ENCODE results near the gene HOTAIR.

Gene HOTAIR

DNA sequence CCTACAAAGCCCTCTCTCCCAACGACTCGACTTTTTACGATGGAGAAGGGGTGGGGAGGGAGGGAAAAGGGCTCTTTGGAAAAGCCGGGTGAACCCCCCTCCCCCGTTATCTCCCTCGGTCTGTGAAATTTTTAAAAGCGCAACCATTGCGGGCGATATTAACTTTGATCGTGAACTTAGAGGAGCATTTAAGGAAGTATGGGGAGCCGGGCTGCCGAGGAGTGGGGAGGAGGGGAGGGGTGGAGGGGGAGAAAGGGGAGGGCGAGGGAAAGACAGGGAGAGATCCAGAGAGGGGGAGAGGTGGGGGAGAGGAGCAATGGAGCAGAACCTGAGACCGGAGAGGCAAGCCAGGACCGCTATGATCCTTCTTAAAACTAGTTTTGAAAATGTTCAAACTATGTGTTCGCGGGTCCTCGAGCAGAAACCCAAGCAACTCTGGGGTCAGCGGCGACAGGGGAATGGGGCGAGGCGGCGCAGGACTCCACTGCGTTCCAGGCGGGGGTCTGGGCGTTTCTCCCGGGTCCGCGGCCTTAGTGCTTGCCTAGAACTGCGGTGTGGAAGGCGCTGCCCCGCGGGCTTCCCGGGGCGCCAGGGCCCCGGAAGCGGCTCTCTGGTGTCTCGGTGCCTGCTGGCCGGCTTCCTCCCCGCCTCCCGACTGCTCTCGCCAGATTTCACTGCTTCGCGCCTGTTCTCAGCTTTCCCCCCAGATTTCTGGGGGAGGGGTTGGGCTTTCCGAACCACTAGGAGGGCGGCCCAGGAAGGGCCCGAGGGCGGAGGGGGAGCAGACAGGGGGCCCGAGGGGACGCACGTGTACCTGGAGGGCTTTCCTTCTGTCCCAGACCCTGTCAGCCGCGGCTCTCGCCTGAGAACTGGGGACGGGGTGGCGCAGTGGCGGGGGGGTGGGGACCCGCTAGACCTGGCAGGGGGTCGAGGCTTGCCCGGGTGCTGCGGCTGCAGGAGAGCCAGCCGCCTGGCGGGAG lies at the start of gene HOTAIR:
Gene HOTAIR (minus strand): TSS at position 871 of the 980 bp plus-strand sequence.
- no peak for FAIRE-seq
- DNase-seq (ENCODE audit: low spot score), result peak; percentile 19

DNA sequence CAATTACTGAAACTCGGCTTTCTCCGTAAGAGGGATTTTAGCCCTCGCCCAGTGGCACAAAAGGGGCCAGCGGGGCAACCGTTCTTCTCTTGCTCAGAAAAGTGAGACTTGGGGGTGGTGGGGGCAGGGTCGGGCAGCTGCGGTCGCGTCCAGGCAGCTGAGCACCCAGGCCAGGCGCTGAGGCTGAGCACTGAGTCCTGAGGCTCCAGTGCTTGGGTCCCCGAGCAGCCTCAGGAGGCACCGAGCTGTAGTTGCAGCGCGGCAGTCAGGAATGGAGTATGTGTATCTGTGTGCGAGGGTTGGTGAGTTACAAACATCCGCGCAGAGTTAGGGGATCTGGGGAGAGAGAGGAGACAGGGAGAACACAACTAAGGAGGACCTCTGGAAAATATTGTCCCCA lies 49.4 kb upstream of the HOTAIR start:
- FAIRE-seq (no peak), DNase-seq (ENCODE audit: low spot score) (no peak)

DNA sequence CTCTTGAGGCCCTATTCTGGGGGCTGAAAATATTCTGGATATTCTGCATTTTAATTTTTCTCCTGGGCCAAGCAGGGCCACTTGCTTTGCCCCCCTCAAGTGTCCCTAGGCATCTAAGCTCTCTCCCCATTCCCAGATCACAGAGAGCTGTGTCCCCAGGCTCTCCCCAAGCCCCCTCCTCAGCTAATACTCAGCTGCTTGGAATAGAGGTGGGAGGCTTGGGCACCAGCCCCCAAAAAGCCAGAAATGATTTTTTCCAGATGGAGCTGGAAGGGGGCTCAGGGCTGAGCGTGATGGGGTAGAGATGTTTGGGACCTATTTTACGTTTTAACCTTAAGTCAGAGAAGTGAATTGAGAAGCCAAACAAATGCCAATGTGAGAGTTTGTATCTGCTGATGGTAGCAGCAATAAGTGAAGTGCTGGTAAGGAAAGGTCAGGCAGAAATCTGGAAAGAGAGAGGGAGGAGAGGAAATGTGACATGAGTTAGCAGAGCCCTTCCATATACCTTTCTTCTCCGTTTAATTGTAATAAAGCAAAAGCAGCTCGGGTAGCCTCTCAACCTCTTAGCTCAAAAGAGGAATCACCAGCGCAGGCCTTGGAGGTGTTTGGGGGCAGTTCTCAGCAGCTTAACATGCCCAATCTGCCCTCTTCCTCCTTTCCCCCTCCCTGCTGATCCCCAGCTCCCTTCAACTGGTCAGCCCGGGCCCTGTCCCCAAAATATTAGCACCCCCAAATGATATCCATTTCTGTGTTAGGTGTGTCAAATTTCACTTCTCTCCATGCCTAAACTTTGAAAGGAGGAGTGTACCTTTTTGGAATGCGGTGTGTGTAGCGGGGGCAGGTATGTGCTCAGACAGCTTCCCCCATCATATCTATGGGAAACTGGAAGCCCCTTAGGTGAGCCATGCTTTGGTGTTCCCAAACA lies 48.5 kb upstream of the HOTAIR start:
- FAIRE-seq, result no peak
- DNase-seq (ENCODE audit: low spot score), result no peak

DNA sequence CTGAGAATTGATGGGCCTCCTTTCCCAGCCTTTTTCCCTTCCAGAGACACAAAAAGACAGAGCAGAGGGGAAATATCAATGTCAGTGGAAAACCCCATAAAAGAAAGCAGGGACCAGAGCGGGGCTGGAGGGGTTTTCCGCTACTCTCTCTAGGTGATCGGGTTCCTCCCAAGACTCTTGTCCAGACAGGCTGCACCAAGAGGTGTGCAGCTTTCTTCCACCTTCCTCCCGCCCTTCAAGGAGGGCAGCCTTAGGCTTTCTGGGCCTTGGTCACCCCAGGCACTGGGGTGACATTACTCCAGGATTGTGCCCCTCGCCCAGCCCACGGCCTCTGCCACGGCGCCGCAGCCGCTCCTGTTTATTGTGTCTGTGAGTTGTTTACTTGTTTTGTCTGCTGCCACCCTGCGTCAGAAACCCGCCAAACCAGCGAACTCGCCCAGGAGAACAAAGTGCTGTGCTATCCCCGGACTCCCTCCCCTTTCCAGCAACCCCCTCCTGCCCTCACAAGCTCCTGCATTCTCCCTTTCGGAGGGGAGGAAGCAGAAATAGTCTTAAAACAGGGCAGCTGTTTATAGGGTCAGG lies 46.8 kb upstream of the HOTAIR start:
- DNase-seq (ENCODE audit: low spot score), result no peak
- no peak for FAIRE-seq

DNA sequence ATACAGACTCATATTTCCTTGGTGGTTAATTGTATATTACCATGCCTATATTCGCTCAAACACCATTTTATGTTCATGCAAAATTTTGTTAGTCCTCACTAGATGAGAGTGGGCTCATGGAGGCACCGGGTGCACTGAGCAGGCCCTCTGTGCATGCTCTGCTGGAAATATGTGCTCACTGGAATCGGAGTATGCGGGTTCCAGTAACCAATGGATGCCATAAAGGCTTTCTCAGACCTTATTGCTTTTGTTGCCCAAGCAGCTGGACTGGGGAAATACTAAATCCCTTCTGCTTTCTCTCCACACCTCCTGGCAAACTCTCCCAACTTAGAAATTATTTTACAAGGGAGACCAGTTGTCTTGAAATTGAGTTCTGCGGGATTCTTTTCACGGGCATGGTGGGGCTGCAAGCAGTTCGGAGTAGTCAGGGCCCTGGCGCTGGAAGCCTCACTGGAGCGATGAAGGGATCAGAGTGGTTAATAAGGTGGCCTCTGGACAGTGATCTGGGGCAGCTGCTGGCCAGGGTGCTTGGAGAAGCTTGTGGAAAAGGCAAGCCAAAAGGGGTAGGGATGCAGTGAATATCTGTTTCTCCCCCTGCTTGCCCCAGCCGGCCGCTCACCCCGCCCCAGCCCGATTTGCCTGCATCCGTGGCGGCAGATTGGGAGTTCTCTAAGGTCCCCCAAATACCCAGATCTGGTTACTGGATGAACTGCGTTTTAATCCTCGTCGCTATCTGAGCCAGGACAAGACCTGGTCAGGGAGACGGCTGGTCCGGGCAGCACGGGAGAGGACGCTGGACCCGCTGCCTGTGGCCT lies 46.0 kb upstream of the HOTAIR start:
- no peak for FAIRE-seq
- no peak for DNase-seq (ENCODE audit: low spot score)

DNA sequence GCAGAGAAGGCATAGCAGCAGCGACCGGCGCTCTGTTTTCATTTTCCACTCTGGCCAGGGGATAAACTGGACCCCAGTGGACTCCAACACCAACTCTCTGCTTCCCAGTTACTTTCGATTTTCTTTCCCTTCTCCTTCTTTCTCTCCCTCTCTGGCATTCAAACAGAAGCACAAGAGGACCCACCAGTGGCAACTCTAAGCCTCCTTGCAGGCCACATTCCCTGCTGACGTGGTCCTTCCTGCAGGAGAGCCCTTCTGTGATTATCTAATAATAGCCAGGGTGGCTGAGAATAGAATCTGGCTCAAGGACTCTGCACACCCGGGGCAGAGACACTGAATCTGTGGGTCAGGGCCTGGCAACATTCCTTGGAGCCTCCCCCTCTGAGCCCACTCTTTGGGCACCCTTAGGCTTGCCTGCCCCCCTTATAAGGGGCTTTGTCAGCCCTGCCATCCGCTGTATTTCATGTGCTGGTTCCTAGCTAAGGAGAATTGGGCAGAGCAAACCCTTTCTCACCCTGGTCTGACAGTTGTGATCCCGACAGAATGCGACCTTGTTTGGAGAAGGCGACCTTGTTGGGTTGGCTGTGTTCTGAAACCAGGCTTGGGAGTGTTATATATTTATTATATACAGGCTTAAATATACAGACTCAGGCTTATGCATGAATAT lies 45.3 kb upstream of the HOTAIR start:
- DNase-seq (ENCODE audit: low spot score) (peak; percentile 20), FAIRE-seq (no peak)

DNA sequence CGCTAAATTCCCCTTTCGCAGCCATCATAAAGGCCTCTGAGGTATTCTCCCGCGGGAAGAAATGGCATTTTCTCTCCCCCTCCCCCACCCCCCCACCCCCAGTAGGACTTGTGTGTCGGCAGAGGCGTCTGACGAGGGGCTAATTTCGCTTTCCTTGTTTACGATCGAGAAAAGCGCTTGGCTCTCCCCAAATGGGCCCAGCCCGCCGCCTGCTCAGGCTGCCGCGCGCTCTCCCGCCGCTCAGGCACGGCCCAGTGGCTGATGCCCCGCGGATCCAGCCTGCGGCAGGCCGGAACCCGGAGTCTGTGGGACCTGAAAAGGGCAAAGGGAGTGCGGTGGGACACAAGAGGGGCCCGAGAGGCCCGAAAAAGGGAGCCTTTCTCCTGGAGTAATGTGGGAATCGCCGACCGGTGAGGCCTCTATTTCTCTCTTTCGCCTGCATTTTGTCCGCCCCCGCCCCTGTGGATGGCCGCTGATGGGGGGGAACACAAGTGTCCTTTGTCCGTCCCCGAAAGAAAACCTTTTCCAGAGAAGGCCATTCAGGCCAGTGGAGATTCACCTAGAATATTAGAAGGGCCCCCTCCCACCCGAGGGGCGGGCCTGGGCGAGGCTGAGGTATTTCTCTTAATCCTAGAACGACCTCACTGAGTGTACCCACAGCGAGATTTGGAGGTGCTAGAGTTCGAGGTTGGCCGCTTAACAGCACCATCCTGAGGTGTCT lies 44.5 kb upstream of the HOTAIR start:
- FAIRE-seq (no peak), DNase-seq (ENCODE audit: low spot score) (no peak)

DNA sequence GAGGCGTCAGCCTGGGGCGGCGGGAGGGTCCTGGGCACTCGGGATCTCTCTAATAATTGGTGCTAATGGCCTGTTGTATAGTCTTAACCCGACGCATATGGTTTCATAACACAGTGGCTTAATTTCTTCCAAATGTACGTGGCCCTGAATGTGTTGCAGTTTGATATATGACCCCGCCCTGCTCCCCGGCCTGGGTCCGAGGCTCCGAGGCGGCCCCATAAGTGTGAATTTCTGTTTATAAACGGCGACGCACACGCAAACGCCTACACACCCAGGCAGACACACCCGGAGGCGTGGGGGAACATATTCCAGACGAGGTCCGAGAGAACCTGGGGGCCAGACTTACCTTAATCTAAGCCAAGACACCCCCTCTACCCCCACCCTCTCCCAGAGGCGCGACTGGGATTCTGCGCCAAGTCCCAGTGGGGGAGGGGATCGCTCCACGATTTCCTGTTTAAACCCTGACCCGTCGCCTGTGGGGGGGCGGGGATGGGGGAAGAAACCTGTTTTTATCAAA lies 43.8 kb upstream of the HOTAIR start:
- DNase-seq (ENCODE audit: low spot score) (peak; percentile 37), FAIRE-seq (no peak)

DNA sequence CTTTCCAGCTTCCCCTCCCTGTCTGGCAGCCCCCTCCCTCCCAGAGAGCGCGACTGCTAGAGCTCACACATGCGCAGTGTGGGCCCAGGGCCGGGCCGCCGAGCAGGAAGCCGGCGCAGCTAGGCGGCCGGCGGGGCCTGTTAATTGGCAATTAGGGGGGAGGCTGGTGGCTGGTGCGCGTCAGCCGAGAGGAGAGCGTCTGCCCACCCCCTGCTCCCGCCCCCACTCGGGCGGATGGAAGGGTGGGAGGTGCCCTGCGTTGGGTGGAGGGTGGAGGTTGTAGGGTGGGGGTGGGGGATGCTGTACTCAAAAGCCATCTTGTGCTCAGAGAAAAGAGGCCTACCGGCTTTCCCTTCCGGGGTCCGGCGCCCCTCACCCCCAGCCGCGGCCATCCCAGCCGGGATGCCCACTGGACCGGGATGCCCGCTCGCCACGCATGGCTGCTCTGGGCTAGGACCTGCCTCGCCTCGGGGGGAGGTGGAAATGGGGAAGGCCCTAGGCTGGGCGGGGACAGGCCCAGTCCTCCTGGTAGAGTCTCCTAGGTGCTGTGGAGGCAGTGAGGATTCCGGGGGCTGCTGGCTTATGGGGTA lies 43.2 kb upstream of the HOTAIR start:
- DNase-seq (ENCODE audit: low spot score) (peak; percentile 84), FAIRE-seq (peak; percentile 16)

DNA sequence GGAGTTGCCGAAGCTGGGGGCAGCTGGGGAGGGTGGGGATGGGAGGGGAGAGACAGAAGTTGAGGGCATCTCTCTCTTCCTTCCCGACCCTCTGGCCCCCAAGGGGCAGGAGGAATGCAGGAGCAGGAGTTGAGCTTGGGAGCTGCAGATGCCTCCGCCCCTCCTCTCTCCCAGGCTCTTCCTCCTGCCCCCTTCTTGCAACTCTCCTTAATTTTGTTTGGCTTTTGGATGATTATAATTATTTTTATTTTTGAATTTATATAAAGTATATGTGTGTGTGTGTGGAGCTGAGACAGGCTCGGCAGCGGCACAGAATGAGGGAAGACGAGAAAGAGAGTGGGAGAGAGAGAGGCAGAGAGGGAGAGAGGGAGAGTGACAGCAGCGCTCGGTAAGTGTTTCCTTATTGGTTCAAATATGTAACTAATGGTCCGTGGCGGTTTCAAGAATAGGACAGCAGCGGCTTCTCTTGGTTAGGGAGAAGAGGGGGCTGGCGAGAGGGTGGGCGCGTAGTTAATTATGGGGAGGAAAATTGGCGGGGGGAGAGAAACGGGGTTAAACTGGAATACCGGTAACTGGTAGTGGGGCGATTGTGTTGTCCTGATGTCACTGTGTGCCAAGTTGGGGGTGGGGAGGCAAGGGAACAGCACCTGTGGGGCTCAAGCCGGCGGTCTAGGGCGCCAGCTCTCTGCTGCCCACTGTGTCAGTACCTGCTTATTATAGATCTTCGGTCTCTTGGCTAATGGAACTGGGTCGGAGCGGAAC lies 42.5 kb upstream of the HOTAIR start:
- peak; percentile 50 for DNase-seq (ENCODE audit: low spot score)
- FAIRE-seq, result no peak

DNA sequence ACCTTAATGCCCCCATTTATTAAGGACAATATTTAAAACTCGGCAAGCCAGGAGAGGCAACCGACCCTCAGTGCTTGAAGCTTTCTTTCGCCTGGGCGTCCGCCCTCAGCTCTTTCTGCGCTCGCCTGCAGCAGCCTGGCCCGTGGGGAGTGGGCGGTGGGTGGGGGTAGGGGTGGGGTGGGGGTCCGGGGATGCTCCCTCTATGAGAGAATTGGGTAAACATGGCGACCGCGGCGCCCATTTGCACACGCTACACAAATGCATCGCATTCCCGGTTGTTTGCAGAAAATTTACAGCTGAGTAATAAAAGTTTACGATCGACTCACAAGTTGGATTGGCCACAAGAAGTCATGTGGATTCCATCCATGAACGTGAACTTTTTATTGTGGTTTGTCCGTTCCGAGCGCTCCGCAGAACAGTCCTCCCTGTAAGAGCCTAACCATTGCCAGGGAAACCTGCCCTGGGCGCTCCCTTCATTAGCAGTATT lies 41.8 kb upstream of the HOTAIR start:
- FAIRE-seq (peak; percentile 70), DNase-seq (ENCODE audit: low spot score) (peak; percentile 68)

DNA sequence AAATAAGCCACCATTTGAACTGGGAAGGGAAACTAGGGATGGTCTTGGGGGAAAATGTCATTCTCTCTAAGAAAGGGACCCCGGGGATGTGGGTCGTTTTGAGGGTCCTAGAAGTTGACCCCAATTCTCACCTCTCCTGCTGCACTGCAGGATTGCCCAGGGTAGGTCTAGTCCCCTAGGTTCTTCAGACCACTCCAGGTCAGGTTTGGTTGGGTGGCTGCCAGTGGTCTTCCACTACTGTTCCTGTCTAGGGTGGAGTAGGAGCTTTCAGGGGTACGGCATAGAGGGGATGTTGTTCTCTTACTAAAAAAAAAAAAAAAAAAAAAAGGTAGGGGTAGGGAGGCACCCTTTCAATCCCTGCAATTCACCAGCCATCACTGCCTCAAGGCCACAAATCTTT lies 41.3 kb upstream of the HOTAIR start:
- FAIRE-seq (no peak), DNase-seq (ENCODE audit: low spot score) (no peak)

DNA sequence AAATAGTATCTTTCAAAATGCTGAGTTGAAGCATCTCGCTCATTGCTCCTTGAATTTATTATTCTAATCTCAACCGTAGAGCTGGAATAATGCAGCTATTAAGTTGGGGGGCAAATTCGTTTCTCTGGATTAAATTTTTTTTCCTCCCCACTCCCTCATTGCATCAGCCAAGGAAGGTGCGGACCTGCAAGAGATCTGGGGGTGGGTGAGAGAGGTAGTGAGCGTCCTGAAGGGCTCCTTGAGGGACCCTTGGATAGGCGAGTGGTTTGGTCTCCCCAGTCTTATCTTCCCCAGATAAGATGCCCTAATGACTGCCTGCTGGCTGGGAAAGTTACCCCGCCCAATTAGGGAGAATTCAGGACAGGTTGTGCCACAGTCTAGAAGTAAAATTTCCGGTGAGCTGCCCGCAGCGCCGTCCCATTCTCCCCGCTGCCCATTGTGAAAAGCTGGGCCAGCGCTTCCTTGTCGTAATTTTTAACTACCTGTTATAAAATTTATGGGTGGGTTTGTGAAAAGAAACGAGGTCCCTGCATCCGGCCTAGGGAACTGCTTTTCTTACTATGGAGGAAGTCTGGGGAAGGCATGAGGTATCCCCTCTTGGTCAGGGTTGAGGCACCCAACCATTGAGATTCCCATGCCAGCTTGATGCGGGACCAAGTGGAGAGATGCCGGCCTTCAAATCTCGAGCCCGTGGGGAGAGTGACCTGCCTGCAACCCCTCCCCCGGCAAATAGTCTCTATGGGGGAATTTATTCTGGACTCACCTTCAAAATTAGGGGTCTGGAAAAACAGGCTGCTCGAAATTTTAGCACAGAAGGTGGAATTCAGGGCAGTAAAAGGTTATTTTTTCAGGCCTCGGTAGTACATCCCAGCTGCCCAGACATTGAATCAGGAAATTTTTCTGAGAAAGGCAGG lies 40.5 kb upstream of the HOTAIR start:
- no peak for FAIRE-seq
- no peak for DNase-seq (ENCODE audit: low spot score)

DNA sequence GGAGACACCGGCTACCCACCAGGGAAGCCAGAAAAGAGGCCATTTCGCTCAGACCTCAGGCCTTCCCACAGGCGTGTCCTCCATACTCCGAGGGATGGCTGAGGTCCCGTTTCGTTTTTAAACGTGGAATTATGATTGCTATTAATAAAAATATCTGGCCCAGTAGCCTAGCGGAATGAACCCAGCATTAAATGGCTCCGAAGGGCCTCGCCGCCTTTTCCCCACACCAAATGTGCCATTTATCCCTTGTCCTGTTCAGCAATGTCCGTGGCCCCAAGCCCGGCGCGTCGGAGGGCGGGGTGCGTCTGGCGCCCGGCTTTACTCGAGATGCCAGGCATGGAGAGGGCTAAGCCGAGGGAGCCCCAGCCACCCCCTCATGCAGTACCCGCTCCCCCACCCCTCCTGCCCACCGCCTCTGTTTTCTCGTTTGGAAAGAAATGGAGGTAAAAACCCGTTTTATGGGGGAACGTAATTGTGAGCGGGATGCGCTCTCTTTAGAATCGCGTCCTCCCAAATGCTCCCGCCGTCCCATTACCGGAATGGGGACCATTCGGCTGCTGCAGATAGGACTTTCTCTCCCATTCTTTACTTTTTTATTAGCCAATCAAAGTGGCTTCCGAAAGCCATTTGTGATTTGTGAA lies 39.7 kb upstream of the HOTAIR start:
- DNase-seq (ENCODE audit: low spot score), result no peak

DNA sequence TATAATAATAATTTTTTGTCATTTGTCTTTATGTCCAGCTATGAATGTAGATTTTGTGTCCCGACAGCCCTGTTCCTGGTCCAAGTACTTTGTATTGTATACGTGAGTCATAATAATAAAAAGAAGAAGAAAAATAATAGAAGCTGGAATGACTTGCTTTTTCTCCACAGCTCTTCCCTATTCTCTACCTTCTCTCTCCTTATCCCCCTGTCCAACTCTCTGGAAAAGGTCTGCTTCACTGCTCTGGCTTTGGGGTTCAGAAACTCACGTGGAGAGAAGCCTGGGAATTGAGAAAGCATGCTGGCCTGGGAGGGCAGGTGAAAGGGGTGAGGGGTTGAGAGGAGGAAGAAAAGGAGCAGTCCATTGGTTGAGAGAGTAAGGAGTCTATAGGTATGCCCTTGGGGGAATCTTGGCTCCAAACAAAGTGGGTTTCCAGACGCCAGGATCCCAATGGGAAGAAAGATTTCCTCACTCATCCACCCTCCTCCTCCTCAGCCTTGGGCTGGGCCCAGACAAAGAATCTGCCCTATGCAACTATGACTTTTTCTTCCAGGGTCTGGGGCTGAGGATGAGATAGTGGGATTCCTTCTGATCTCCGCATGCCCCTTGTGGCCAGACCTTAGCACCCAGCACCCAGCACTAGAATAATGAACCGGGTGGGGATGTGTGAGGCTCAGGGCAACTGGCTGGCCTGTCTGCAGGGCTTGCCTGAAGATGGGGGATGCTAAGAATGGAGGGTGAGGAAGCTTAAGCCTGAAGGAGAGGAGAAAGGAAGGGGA lies 38.1 kb upstream of the HOTAIR start:
- DNase-seq (ENCODE audit: low spot score), result no peak
- no peak for FAIRE-seq

More for the DNA sequence above, 39.7 kb upstream of the HOTAIR start:
- no peak for FAIRE-seq
